Hippocampal formation (tissue), 2 donors: Measurements from ENCODE around the gene KCTD11.
A peak's percentile ranks its signal among the peaks of the same experiment; 100 is the strongest.

Experiments used
- DNase-seq, 2 donors: peaks; one replicate each; lab custom pipeline; 2025; lab: John Stamatoyannopoulos, UW

The KCTD11 gene

DNA sequence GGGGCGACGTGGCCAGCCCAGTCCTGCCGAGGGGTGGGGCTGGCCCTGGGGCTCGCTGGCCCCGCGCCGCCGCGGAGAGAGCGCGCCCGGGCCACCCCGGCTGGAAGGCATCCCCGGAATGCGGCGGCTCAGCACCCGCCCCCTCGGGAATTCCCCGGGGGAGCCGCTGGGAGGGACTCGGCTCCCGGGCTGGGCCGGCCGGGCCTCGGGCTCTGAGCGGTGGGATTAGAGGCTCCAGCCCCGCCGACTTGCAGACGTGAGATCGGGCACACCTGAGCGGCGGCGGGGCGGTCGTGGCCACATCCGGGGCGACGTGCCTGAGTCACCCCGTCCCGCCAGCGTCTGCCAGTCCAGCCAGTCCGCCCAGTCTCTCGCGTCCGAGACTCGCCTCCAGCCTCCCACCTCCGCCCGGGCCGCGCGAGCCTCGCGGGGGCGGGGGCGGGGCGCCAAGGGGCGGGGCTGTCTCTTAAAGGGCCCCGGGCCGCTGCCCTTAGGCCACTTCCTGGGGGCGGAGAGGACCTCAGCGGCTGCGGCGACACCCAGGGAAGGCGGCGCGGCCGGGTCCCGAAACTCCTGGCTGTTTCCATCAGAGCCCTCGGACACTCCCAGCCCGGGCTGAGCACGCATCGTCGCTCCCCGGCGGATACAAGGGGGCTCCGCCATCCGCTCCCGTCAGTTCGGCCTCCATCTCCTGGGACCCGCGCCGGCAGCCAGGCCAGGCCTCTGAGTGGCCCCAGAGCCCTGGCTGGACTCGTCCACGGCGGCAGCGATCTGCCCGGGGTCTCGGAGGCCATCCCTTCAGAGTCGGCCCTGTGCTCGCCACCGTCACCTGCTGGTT lies at the start of gene KCTD11:
TSS of gene KCTD11 (plus strand) at position 498 of the 838 bp plus-strand sequence.
- peak; percentile 68 to 84 for DNase-seq

DNA sequence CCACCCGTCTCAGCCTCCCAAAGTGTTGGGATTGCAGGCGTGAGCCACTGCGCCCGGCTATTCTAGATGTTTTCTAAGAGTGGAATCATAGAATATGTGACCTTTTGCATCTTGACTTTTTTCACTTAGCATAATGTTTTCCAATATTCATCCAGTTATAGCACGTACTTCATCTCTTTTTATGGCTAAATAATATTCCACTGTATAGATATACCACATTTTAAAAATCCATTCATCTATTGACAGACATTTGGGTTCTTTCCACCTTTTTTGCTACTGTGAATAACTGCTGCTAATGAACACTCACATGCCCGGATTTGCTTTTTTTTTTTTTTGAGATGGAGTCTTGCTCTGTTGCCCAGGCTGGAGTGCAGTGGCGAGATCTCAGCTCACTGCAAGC lies 47.8 kb upstream of the KCTD11 start:
- DNase-seq, result no peak

DNA sequence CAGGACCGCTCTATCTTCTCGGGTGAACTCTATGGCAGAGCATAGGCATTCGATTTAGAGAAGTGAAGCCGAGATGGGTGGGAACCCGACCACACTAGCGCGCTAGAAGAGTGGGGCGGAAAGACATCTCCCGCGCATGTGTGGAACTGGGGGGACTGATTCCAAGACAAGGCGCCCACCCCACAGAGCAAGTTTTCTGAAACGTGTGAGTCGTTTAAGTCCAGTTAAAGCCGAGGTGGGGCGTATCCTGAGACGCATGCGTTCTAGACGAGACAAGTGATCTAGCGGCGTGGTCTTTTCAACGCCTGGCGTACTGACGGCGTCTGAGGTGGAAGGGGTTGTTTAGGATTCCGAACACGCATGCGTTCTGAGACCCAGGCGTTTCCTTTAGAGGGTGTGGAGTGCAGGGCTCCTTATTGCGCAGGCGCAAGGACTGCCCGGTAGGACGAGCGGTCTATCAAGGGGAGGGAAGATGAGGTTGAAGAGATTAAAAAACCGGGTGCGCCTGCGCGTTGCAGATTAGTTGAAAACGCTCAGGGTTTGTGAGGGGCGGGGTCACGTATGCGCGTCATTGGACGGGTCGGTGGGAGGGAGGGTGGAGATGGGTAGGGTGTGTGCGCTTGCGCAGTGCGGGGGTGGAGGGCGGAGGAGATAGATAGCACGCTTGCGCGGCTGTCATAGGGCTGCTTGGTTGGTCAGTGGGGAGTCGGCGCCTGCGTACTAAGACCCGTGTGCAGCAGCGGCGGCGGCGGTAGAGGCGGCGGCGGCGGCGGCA lies 44.9 kb upstream of the KCTD11 start, which contains the start of gene EIF5A:
TSS of gene EIF5A (plus strand) at position 718 of the 775 bp plus-strand sequence. CDS start 2,008 bp downstream, outside the sequence.
- peak; percentile 99 for DNase-seq

DNA sequence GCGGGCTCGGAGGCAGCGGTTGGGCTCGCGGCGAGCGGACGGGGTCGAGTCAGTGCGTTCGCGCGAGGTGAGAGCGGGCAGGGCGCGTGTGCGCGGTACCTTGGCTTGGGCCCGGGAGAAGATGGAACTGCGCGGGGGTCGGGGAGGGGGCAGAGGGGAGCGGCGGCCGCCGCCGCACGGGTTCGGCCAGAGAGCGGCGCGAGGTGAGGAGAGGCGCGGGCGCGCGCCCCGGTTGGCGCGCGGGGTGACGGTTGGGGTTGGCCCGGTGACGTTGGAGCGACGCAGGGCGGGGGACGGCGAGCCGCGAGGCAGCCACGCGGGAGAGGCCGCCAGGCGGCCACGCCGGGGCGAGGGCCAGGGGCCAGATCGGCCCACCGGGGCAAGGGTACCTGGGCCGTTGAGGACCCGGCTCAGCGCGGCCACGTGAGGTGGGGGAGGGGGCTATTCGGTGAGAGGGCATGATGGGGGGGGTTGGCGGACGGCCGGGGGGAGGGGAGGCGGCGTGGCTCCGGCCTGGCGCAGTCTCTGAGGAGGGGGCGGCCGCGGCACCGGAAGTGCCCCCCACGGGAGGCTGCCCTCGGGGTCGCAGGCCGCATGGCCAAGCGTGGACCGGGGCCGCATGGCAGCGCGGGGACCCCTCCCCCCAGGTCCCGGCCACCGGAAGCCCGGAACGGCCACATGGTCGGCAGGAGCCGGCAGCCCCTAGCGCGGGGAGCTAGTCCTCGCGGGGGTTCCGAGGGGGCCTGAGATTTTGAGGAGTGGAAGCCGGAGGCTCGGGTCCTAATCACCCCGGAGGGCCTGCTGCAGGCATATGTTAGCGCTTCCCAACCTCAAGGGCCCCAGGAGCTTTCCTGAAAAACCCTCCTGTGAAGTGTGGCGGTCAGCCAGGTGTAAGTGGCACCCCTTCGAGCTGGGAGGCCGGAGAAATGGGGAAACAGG lies 44.0 kb upstream of the KCTD11 start:
- no peak for DNase-seq

DNA sequence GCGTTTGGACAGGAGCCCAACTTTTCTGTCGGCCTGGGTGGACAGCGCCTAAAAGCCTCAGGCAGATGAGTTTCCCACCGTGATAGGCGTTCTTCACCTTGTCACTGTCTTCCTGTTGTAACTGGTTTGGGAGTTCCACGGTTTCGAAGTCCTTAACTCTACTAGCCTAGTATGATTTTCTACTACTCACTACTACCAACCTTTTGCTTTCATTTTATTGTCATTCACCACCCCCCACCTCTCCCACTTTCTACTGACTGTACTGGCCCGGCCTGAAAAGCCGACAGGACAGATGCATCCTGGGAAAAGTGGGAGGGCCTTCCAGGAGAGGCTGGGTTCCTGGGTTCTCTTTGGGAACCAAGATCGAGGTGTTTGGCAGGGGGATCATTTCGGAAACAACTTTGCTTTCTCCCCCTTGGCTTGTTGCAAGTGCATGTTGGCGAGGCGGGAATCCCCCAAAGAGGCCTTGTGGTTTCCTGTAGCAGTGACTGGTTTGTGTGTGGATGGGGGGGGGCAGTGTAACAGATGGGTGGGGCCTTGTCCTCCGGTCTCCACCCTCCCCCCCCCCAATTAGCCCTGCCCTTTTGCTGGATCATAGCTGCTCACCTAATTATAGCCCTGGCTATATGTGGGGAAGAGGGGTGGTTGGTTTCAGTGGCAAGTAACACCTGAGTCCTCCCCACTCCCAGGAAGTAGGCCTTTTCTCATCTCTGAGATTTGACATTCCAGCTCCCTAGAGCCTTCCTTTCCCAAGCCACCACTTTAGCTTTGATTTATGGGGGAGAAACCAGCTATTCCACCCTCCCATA lies 43.1 kb upstream of the KCTD11 start:
- peak; percentile 25 to 28 for DNase-seq

DNA sequence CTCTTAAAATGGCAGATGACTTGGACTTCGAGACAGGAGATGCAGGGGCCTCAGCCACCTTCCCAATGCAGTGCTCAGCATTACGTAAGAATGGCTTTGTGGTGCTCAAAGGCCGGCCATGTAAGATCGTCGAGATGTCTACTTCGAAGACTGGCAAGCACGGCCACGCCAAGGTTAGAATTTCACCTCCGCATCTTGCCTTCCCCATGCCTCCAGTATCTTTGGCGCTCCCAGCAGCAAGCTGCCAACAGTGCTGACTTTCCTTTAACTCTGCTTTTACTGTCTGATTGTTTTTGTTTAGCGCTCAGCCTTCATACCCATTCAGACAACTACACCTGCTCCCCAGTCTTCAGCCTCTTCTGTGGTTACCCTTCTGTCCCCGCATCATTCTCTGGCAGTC lies 42.3 kb upstream of the KCTD11 start:
- DNase-seq, result no peak

DNA sequence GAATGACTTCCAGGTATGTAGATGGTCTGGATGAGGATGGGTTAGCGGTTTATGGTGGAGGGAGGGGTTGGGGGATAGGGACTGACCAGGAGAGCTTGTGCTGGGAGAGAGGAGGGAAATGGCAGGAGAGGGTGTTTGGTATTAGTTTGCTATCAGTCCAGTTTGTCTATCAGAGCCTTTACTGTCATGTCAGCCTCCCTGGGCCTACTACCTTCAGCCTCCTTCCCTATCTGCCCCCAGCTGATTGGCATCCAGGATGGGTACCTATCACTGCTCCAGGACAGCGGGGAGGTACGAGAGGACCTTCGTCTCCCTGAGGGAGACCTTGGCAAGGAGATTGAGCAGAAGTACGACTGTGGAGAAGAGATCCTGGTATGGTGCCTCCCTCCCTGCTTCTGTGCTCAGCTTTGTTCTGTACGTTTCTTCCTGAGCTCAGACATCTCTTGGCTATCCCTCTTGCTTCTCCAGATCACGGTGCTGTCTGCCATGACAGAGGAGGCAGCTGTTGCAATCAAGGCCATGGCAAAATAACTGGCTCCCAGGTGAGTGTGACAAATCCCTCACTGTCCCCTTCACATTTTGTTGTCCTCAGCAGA lies 40.8 kb upstream of the KCTD11 start:
- DNase-seq, result no peak

DNA sequence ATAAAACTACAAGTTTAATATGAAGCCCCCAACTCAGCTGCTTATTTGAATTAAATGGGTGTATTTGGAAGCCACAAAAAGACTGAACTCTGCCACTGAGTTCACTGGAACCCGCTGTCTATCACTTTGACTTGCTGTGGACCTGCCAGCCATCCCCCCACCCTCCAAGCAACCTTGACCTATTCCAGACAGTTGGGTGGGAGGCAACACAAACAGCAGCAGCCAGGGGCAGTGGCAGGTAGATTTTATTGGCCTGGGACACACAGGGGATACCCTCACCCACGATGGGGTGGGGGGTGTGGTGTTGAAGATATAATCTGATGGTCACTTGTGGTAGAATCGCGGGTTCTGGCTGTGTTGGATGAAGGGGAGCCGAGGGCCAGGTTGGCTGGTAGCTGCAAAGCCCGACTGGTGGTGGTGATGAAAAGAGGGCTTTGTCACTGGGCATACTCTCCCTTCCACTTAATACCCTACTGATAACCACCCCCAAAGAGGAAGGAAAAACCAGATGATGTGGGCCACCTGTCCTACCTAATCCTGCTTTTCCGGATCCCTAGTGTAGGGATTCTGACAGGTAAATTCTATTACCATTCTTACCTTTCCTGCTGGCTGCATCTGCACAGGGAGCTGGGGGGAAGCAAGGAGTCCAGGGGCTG lies 39.4 kb upstream of the KCTD11 start:
- DNase-seq, result no peak

DNA sequence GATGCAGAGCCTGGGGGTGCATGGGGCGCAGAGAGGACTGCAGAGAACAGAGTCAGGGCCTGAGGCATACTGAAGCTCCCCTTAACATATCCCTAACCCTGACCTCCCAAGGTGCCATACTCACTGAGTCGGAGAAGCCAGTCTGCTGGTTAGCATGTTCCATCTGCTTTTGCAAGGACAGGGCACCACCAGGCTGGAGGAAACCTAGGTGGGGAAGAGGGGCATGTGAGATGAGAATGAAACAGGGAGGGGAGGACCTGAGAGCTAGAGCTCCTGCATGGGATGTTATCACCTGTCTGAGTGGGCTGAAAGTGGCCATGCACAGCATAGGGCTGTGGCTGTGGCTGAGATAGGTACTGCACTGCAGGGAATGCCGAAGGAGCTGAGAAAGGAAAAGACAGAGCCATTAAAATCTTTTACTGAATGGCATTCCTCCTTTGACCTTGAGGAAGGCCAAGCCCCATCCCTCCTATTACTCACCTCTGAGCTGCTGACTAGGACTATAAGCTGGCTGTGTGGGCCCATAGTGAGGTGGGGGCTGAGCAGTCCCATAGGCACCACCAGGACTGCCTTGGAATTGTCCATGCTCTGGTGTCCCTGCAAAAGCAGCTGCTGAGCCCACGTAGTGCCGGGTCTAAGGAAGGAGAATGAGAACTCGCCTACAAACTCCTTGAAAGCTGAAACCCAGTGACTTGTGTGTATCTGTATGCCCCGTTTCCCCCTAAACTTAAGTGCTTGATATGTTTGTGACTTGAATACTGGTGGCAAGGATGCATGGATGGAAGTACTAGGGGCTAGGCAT lies 38.7 kb upstream of the KCTD11 start:
- DNase-seq, result no peak

DNA sequence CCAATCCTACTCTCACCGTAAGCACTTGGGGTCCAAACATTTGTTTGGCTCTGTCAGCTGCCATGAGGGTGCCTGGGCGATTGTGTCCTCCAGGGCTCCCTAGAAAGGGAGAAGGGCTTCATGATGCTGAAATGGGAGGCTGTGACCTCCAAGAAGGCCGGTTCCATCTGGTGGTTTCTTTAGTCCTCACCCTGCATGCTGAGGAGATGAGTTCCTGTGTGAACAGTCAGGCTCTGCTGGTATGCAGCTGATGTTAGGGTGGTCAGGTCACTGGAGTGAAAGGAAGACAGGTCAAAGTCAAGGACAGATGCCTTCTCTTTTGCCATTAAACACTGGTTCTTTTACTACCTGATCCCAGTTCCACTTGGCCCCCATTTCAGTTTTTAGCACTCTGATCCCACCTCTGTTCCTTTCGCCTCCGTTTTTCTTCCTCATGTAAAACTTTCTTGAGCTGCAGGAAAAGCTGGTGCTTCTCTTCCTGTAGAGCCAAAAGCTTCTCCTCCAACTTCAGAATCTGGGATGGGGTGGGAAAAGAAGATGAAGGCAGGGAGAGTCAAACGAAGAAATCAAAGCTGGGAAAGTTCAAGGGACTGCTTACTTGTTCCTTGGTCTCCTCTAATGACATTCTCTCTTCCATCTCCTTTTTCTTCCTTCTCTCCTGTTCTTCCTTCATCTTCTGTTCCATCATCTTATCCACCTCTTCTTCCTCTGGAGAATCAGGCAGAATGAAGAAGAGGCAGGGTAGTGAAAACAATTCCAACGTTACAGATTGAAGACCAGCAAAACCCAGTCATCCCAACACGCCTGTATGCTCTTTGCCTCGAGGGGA lies 37.9 kb upstream of the KCTD11 start:
- DNase-seq, result no peak

DNA sequence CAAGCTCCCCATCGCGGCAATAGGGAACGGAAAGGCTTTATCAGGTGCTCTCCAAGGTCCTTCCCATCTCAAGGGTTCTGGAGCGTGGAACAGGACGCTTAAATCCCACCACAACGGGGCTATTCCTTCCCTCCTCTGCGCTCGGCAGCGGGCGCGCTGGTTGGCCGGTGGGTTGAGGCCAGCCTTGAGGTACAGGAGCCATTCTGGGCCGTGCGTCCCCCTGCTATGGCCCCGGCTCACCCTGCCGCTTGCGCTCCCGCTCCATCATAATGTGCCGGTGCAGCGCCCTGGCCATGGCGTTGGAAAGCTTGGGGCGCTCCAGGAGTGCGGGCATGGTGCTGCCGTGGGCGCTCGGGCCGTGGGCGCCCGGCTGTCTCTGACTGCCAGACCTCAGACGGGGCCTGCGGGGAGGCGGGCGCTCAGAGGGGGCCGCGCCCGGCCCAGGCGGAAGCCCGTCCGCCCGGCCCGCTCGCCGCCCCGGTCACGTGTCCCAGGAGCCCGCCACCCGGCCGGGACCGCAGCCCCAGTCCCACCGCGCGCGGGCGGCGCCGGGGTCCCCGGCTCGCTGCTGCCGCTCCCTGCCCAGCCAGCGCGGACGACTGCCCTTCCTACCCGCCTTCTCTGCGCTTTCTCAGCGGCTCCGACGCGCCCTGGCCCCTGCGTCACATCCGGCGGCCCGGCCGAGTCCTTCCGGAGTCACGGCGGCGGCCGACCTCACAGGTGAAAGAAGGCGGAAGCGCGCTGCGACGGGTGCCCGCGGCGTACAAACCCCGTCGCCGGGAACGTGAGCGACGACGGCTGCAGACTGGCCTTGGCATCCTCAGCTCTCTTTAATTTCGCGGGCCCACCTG lies 37.0 kb upstream of the KCTD11 start, which contains the start of gene GPS2:
TSS of gene GPS2 (minus strand) at position 642 of the 851 bp plus-strand sequence. CDS start at position 334, 308 bp downstream.
- peak; percentile 68 to 86 for DNase-seq

DNA sequence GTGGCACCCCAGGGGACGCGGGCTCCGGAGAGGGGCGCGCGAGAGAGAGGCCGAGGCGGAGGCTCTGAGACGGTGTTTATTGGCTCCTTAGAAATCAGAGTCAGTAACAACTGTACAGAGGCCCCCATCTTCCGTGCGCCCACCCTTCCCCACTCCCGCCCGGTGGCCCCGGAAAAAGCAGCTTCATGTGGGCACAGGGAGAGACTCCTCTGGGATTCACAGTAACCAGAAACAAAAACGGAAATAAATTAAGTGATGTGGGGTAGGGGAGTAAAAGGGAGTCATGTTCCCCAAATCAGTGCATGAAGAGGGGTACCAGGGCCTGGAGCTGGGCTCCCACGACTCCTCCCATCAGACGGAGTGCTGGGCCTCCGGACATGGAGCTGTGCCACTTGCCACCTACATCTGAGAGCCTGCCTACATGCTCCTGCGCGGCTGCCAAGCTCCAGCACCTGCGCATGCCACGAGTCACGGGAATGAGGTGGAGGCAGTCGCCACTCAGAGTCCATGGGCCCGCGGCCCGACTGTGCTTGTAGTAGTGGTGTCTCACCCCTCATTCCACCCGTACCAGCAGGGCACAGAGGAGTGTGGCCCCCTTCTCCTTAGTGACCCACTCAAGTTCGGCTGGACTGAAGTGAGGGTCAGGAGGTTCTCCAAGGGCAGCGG lies 36.3 kb upstream of the KCTD11 start:
- no peak for DNase-seq

DNA sequence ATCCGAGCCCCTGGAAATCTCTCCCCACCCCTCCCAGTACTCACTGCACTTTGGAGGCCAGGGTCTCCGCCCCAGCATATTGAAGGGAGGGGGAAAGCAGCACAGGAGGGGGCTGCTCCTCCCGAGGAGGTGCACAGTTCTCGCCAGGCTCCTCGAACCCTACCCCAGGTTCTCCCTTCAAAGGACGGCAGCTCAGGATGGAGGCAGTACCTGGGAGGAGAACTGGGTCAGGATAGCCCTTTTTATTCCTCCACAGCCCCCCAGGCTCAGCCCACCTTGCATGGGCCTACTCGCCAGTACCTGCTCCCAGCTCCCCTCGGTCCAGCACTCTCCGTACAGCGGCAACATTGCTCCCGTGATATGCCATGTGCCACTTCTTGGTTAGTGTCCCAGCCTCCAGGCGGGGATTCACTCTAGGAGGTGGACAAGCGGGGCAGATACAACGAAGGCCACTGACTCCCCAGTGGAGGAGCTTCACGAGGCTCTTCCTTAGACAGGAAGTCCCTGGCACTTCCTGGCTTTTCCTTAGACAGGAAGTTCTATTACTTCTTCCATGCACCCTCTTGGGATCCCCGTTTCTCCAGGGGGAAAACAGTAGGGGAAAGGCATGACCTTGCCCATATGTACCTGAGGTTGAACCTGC lies 34.7 kb upstream of the KCTD11 start:
- no peak for DNase-seq

DNA sequence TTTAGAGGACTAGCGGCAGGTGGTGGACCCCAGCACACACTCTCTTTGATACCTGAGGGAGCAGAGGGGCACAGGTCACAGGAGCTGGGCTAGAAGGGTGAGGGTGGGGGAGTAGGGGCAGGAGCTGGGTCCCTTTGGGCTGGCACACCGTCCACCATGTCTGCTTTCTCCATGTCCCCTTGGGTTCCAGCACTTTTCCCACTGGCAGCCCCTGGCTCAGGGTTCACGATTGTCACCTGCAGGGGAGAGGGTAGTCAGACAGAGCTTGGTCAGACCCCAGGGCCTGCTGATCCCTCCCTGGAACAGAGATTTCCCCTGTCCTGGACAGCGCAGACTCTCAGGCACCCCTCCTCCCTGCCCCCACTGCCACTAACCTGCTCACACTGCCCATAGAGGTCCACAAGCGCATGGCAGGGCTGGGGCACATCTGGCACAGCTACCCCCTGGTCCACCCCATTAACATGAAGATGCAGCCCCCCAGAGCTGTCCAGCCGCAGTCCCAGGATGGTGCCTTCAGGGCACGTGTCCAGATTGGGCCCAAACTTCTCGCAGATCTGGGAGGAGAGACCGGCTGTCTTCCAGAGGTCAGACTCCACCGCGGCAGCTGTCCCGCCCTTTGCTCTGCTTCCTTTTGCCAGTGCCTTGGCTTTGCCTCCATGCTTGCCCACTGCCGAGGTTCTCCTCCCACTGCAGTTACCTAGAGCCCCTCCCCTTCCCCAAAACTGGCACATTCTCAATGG lies 33.7 kb upstream of the KCTD11 start:
- DNase-seq, result no peak

DNA sequence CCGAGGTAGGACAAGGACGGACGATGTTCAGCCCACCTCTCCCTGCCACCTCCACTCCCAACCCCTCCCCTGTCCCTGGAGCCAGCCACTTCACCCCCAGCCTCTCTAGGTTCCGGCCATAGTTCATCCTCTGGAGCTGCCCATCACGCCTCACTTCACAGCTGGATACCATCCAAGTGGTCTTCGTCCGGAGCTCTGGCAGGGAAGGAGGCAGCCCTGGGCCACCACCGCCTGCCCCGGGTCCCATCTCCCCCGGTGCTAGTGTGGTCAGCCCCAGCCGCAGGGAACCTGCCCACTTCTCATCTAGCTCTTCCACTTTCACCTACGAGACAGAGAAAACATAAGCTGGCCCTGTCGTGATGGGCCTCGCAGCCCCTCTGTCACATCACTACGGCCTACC lies 30.5 kb upstream of the KCTD11 start:
- DNase-seq, result no peak
